ENCODE measurements around the gene PLCZ1.
"Not testable (repeated sequence)": the region's sequence is repeated elsewhere in the genome, so short reads cannot be mapped to it uniquely, and the experiment has no call there.

The PLCZ1 gene

DNA sequence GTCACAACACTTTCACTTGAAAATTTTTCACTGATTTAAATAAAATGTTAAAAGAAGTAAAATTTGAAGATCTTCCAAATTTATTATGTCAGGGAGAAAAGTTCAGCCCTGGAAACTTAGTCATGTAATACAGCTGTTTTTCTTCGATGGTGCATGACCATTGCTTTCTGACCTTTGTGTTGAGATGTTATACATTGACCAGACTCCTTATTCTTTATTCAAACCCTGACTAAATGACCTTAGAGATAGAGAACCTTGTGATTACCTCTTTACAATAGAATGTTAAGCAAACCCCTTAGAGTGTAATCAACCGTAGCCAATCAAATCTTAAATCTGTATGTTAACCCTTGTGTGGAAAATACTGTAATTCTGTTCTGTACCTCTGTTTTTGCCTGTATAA is 34.5 kb downstream of the PLCZ1 start:
- no peak for DNase-seq

DNA sequence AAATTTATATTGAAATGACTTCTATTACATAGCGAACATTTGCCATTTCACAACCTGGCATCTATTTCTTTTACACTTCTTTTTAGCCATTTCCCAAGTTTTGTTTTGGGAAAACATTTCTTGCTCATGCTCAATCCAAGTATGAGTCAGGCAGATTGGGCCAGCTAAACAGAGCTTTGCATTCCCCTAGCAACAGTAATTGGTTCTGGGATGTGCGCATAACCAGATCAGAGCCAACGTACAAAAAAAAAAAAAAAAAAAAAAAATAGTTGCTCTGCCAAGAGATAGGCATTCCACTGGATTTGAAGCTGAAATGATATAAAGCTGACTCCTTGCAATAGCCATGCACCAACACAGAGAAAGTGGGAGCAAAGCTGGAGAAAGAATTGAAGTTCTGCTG is 37.5 kb downstream of the PLCZ1 start:
- no peak for DNase-seq

DNA sequence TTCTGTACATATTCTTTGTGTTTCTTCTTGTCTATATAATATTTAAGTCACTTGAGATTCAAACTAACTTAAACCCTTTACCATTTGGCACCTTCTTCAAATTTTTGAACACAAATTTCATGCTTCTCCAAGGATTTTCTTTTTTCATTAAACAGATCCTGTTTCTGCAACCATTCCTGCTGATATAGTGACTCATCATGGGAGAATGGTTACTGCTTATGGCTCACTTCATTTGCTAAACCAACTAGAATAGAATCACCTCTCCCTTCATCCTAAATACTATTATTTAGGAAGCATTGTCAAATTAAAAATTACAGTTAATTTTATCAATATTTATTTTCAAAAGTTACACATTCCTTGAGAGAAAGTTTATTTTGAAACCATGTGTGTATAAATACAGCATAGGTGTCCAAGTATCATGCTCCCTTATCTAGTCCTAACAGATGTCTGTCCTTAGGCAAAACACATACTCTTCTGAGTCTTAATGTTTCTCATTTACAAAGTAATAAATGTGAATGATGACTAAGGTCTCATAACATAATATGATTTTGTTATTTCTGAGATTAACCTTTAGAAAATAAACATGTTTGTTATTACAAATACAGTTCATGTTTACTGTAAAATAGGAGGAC is 40.7 kb downstream of the PLCZ1 start:
- no peak for DNase-seq

DNA sequence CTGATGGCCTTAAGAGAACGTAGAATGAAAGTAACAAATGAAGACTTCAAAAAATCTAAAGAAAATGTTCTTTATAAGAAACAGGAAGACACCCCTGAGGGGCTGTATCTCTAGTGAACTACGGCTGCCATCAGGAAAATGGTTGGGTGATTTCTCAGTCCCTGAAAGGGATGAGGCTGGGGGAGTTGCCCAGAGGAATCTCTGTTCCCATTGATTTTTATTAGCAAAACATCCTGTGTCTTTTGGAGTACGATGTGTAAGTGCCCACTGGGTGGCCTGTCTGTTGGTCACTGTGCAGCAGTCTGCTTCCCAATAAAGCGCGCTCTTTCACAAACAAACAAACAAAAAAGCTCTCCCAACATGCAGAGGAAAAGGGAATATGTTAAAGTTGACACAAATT is 43.8 kb downstream of the PLCZ1 start:
- DNase-seq, result not testable (repeated sequence)

DNA sequence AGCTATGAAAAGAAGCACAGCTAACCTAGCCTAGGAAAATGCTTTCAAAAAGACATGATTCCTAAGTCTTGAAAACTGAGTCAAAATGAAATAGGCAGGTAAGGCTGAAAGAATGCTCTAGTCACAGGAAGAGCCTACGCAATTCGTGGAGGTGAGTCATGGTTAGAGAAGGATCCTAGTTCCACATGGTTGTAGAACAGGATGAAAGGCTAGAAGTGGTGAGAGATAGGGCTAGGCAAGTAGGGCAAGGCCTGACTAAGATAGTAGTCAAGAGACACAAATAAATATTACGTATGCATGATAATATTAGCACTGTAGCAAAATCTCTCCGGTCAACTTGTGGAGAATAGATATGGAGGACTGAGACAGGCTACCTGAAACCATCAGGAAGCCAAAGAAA is 47.2 kb downstream of the PLCZ1 start:
- DNase-seq, result no peak

DNA sequence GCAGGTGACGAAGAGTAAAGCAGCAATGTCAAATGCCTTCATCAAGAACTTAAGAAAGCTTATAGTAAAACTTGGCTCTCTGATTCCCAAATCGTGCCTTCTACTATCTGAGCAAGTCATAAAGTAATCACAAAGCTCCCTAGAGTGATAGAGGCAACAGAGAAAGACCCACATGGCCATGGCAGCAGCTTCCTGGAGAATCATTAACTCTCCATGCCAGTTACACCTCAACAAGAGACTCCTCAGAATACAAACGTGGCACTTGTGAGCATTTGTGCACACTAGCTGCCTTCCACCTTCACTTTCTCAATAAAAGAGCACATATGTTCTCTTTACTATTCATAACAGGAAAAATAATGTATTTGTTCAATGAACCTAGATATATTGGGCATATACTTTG is 48.0 kb downstream of the PLCZ1 start:
- DNase-seq, result no peak

DNA sequence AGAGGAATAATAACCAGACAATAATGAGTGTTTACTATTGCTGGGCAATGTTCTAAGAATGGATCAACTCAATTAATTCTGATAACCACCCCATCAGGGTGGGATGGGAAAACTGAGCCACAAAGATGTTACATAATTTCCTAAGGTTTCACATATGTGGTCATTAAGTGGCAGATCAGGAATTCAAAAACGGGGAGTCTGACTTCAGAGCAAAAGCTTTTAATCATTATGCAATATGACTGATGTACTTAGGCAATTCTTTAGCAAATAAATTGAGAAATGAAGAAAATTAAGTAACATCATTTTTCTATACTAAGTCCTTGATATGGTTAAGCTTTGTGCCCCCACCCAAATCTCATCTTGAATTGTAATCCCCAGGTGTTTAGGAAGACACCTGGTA is 53.4 kb downstream of the PLCZ1 start:
- DNase-seq, result no peak

DNA sequence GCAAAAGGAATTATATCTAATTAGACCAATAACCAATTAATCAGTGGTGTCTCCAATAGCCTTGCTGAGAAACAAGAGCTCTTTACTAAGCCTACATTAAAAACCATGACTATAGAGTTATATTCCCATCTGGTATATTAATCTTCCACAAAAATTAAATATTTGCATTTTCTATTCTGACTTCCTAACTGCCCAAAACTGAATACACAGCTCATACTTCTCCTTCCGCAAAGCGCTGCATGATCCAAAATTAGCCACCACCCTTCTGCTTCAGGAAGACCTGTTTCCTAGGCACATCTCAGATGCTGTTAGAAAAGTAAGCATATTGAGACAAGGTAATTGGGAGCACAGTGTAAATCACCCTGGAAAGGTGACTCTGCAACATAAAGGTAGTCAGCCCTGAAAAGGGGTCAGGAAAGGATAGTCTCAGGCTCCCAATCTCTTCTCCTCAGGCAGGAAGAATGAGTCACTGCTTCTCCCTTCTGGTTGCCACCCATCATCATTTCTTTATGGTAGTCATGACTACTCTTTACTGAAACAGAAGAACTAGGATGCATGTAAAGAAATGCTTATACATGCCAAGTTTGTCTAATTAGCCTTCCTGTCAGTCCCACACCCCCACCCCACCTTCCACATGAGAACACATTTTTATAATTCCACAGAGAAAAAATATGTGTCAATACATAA is 54.3 kb downstream of the PLCZ1 start:
- DNase-seq, result no peak

DNA sequence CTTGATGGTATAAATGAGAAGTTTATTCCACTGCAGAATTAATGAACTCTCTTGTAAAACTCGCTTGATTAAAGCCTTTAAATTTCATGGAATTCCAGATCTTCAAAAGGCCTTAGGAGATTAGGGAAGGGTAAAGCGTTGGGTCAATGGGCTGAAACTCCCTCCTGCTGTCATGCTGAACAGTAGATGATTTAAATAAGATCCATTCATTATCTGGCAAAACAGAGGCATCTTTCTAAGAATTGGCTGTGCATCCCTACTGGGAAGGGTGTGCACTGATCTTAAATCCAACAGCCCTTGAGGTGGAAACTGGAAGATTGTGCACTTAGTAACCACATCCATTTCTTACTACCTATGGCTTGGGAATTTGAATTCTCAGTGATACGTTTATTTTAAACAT is 56.0 kb downstream of the PLCZ1 start:
- DNase-seq, result no peak

DNA sequence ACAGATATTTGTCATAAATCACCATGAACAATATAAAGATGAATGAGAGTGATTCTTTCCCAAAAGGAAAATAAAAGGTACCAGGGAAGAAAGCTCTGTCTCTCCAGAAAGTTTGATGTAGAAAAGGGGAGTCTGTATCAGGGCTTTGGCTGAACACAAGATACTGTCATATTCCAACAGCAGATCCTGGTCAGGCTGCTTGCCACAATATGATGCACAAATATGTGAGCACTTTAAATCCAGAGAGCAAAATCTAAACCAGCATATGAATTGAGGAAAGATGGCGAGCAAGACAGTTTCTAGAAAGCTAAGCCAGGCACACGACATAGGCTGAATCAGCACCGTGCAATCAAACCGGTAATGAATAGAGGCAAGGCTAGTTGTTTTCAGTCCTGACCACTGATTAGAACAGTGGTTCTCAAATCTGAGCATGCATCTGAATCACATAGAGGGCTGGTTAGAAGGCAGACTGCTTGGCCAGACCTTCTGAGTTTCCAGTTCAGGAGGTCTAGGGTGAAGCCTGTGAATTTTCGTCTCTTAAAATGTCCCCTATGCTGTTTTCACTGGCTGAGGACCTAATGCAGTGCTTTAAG is 60.7 kb downstream of the PLCZ1 start:
- DNase-seq, result no peak

DNA sequence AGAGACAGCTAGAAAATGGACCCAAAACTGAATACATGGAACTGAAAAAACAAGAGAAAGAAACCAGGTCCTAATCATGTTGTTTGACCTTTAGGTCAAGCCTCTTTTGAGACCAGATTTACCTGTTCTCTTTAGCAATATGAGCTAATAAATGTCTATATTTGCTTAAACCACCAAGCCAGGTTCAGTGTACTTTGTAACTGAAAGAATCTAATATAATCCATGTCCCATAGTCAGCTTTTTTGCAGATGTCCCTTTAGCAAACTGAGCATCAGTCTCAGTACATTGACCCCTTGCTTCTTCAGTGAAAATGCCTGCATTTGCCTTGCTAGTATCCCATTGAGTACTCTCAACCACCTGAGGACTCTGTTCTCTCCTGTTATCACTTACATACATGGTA is 61.7 kb downstream of the PLCZ1 start:
- no peak for DNase-seq

DNA sequence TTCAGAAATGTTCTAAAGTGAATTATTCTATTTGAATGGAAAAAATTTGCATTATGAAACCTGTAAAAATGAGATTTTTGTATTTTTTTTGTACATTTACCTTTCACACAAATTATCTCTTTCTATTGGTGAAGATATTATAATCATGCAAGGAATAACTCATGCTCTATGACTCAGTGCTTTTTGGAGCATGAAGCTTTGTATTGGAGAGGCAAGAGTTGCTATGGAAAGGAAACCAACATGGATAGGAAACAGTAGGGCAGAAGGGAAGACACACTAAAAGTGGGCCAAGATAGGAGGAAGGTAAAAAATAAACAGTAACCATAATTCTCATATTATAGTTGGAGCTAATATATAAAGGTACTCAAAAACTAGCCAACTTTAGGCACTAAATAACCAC is 79.0 kb downstream of the PLCZ1 start:
- DNase-seq, result no peak

DNA sequence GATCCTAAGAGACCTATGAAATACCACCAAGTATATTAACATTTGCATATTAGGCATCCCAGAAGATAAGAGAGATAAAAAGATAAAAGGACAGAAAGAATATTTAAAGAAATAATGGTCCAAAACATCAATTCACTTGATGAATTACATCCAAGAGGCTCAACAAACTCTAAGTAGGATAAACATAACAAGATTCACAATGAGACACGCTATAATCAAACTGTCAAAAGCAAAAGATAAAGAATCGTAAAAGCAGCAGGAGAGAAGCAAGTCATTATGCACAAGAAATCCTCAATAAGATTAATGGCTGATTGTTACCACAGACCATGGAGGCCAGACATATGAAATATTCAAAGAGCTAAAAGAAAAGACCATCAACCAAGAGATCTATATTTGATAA is 79.6 kb downstream of the PLCZ1 start:
- no peak for DNase-seq

DNA sequence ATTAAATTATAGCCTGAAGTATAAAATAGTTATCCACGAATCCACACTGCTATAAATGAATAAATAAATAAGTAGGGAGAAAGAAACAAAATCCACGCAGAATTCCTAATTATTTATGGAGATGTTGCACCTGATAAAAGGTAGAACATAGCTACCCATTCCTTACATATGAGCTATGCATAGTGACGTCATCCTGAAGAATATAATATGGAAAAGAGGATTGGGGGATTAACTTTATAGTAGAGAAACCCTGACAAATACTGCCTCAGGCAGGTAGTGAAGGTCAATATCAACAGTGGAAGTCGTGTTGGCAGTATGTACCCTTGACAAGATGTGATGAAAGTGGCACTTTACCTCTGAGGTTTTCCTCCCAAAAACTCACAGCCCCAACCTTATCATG is 82.5 kb downstream of the PLCZ1 start:
- DNase-seq, result no peak

DNA sequence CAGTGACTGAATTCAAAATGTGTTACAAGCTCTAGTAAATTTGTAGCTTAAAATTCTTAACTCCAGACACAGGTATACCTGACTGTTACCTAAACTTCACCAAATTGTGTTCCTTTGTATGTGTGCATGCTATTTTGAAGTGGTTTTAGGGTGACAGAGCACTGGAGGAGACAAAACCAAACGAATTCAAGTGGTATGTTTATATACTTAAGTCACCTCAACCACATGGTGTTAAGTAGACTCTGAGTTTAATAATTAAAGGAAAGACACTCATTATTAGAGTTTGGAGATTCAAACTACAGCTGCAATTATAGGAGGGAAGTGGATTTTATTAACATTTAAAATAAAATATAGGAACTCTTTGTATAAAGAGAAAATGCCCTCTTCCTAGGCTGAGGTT is 84.3 kb downstream of the PLCZ1 start:
- no peak for DNase-seq

DNA sequence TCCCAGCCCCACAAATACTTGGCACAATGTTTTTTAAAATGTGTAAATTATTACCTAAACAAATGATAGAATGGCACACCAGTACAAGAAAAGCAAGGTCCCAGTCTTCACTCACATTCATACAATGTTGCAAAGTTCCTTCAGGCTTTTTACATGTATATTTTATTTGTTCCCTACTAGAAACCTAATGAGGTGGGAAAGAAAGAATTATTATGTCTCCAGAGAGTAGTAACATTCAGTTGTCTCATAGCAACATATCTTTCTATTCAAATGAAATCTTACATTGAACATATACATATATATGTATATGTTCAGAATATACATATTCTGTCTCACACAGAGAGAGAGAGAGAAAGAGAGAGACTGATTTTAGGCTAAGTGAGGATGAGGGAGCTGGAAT is 85.2 kb downstream of the PLCZ1 start:
- DNase-seq, result no peak

DNA sequence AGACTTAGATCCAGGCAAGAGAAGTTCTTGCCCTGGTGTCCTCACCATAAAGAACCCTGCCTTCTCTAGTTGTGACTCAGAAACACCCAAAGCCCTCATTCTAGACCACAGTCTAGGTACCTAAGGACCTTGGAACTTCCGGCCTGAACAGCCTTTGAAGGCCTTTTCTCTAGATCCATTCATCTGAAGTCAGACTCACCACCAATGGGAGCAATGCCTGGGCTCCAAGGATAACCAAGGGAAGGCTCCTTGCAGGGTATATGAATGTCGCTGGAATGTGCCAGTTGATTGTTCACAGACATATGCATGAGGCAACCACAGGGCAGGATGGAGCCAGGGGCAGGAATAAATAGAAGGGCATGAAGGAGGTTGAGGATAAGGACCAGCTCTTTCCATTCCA is 86.3 kb downstream of the PLCZ1 start:
- no peak for DNase-seq

DNA sequence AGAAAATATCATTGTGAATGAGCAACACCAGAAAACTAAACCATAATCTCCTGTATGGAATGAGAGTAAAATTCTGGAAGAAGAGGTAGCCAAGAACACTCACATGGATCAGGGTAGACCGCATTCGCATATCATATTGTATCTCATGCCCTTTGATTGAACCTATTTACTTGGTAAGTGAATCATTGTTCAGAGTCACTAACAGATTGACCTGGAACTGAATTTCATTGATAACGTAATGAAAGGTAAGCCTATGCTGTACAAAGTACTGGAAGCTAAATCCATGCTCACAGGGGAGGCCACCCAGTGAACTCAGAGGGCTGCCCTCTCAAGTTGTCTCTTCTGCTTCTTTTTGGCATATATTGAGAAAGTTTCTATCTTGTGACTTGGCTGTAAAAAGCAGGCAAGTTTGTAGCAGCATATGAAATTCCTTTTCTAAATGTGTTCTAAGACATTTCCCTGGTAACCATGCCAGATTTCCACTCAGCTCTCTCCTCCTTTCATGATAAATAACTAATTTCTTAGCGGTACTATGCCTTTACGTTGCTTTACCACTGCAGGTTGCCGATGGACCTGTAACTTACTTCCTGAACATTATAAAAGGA is 91.4 kb downstream of the PLCZ1 start:
- DNase-seq, result no peak

DNA sequence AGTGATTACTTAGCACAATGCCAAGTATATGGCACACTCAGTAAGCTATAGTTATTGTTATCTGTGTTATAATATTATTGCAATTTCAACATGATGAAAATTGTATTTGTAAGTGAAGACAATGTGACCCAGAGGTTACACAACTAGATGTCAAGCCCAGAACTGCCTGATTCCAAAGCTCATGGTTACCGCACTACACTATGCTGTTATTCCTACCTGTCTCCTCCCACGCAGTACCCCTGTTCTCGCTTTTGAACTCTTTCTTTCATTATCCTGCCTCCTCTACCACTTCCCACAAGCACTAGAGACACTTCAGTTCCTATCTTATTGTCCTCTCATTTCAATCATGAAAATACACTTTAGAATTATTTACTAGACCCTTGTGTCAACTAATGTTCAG is 93.2 kb downstream of the PLCZ1 start:
- DNase-seq, result no peak

DNA sequence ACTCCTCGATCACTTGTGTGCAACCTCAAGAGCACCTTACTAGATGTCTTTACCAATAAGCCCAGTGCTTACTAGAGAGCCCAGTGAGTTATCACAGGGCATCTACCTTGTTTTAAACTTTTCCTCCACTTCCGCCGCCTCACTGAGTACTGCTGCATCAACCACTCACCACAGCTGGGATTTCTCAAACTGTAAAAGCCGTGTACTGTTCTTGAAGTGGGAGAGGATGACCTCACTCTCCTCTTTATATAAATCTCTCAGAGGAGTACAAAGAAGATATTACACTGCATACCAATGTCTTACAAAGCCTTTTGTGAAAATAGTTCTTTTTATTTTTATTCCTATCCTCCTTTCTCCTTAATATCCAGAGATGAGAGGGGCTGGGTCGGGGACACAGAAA is 94.1 kb downstream of the PLCZ1 start:
- DNase-seq, result peak; percentile 56

DNA sequence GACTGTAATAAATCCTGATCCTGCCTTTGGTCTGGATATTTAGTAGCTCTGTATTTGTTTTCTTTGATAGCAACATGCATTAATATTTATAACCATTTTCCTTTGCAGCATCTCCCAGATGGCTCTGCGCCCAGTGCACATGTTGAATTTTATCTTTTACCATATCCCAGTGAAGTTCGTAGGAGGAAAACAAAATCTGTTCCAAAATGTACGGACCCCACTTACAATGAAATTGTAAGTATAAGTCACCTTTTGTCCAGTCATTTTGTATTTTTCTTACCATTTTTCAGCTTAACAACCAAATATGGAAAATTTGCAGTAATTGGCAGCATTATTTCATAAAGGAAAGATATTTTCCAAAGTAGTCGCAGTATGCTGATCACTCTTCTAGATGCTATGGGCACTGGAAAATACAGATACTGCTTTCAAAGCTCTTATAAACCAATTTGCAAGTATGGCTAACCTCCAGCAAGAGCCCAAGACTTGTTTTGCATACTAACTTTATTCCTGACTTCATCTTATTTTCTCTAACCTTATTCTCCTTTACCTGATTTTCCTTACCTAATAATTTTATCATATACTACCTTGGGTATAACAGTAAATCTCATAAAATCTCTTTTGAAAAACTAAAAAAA is 97.4 kb downstream of the PLCZ1 start:
- no peak for DNase-seq

DNA sequence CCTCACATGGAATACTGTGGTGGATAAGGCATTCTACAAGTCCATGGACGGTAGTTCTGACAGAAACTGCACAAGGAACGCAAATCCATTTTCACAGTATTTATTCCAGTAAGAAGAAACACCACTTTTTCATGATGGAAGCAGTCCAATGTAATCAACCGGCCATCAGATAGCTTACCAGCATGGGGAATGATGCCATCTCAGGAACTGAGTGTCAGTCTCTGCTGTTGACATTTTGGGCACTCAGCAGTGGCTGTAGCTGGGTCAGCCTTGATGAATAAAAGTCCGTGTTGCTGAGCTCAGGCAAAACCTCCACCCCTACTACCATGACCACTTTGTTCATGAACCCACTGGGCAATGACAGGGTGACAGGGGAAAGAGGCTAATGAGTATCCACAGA is 103.4 kb downstream of the PLCZ1 start:
- DNase-seq, result no peak
